ENCODE results near the gene PCDHGC4.

DNA sequence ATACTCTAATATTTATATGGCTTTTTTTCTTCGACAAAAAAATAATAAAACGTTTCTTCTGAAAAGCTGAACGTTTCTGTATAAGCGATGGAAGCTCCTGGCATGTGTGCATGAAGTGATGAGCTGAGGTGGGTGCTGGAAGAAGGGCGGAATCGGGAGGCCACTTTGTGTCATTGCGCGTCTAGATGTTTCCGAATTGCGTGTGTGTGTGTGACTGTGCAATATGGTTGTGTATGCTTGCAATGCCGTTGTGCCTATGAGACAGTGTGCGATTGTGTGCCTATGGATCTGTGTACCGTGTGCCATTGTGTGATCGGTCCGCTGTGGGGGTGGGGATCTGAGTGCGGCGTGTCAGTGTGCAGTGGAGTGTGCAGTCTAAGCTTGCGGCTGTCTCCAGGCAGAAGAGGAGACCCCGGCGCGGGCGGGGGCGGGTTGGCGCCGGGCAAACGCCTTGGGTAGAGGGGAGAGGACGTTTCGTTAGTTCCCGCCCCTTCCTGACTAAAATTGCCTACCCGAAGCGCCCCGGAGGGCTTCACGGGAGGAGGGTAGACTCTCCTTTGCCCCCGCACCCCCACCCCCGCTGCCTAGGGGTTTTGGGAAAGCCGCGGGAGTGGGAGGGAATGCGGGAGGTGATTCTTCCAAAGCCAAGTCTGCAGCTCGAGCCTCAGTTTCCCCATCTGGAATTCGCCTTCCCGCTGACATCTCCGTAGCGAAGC, 28.2 kb downstream of the PCDHGC4 start:
- TF ChIP-seq, protein P1, sequence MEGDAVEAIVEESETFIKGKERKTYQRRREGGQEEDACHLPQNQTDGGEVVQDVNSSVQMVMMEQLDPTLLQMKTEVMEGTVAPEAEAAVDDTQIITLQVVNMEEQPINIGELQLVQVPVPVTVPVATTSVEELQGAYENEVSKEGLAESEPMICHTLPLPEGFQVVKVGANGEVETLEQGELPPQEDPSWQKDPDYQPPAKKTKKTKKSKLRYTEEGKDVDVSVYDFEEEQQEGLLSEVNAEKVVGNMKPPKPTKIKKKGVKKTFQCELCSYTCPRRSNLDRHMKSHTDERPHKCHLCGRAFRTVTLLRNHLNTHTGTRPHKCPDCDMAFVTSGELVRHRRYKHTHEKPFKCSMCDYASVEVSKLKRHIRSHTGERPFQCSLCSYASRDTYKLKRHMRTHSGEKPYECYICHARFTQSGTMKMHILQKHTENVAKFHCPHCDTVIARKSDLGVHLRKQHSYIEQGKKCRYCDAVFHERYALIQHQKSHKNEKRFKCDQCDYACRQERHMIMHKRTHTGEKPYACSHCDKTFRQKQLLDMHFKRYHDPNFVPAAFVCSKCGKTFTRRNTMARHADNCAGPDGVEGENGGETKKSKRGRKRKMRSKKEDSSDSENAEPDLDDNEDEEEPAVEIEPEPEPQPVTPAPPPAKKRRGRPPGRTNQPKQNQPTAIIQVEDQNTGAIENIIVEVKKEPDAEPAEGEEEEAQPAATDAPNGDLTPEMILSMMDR (IDR thresholded peaks at IDR 0.05), result no peak
- TF ChIP-seq POLR2A (IDR thresholded peaks at IDR 0.05) (no peak), EP300 (IDR thresholded peaks at IDR 0.05) (no peak)
